ENCODE measurements around the gene WNT2.

The WNT2 gene

GRCh38 chr7:117284692-117285091 lies 38.2 kb downstream of the WNT2 start:
- TF ChIP-seq, protein P1, sequence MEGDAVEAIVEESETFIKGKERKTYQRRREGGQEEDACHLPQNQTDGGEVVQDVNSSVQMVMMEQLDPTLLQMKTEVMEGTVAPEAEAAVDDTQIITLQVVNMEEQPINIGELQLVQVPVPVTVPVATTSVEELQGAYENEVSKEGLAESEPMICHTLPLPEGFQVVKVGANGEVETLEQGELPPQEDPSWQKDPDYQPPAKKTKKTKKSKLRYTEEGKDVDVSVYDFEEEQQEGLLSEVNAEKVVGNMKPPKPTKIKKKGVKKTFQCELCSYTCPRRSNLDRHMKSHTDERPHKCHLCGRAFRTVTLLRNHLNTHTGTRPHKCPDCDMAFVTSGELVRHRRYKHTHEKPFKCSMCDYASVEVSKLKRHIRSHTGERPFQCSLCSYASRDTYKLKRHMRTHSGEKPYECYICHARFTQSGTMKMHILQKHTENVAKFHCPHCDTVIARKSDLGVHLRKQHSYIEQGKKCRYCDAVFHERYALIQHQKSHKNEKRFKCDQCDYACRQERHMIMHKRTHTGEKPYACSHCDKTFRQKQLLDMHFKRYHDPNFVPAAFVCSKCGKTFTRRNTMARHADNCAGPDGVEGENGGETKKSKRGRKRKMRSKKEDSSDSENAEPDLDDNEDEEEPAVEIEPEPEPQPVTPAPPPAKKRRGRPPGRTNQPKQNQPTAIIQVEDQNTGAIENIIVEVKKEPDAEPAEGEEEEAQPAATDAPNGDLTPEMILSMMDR (IDR thresholded peaks at IDR 0.05), result no peak
- no peak overlapping the region for H3K4me3 ChIP-seq (ENCODE audit: low read depth in 1 of 2, low read length in 1 of 2)
- H3K27ac ChIP-seq, result no peak overlapping the region
- no peaks in the 10 kb centered on the region for H3K9me3 ChIP-seq
- H3K27me3 ChIP-seq, result no peaks in the 10 kb centered on the region
- H3K36me3 ChIP-seq, result no peaks in the 10 kb centered on the region
- H3K4me1 ChIP-seq (ENCODE audit: control insufficient read depth in 1 of 2, insufficient read depth in 1 of 2, low read depth in 1 of 2, low read length in 1 of 2), result peaks cover 0 to 3% of the 10 kb centered on the region in 2 experiments

GRCh38 chr7:117283779-117284178 lies 39.1 kb downstream of the WNT2 start:
- no peak overlapping the region for H3K27ac ChIP-seq
- TF ChIP-seq, protein P1 (IDR thresholded peaks at IDR 0.05), result no peak

DNA sequence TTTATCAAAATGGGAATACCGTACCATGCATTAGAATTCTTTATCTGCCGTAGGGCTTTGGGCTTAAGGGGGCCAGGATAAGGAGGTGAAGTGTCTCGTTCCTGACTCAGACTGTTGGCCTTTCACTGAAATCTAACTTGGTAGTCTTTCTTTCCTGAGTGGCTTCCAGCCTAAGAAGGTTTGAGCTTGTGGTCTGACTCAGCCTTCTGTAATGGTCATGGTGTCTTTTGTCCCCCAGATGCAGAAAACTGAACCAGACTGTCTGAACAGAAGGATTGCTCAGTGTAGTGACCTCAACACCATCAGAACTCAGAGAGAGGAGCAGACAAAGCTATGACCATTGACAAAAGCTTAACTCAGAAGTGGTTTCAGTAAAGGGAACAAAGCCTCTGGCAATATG lies 39.5 kb downstream of the WNT2 start:
- TF ChIP-seq, protein P1 (IDR thresholded peaks at IDR 0.05), result no peak
- Histone ChIP-seq H3K36me3 (no peaks in the 10 kb centered on the region), H3K9me3 (no peaks in the 10 kb centered on the region), H3K4me1 (ENCODE audit: control insufficient read depth in 1 of 2, insufficient read depth in 1 of 2, low read depth in 1 of 2, low read length in 1 of 2) (peaks cover 0 to 3% of the 10 kb centered on the region in 2 experiments), H3K27me3 (no peaks in the 10 kb centered on the region), H3K4me3 (ENCODE audit: low read depth in 1 of 2, low read length in 1 of 2) (no peak overlapping the region), H3K27ac (no peak overlapping the region)

More at GRCh38 chr7:117283779-117284178, 39.1 kb downstream of the WNT2 start:
- no peaks in the 10 kb centered on the region for H3K36me3 ChIP-seq
- no peaks in the 10 kb centered on the region for H3K27me3 ChIP-seq
- H3K4me3 ChIP-seq (ENCODE audit: low read depth in 1 of 2, low read length in 1 of 2), result no peak overlapping the region
- peaks cover 0 to 3% of the 10 kb centered on the region in 2 experiments for H3K4me1 ChIP-seq (ENCODE audit: control insufficient read depth in 1 of 2, insufficient read depth in 1 of 2, low read depth in 1 of 2, low read length in 1 of 2)
- H3K9me3 ChIP-seq, result no peaks in the 10 kb centered on the region

- Histone ChIP-seq H3K4me3 (ENCODE audit: low read depth in 1 of 2, low read length in 1 of 2) (no peak overlapping the region), H3K36me3 (no peaks in the 10 kb centered on the region), H3K9me3 (no peaks in the 10 kb centered on the region), H3K4me1 (ENCODE audit: control insufficient read depth in 1 of 2, insufficient read depth in 1 of 2, low read depth in 1 of 2, low read length in 1 of 2) (peaks cover 0 to 3% of the 10 kb centered on the region in 2 experiments), H3K27ac (no peak overlapping the region), H3K27me3 (no peaks in the 10 kb centered on the region)
- TF ChIP-seq, protein P1 (IDR thresholded peaks at IDR 0.05), result no peak
These were observed 40.5 kb downstream of the WNT2 start for GRCh38 chr7:117282239-117282812.

- Histone ChIP-seq H3K4me3 (ENCODE audit: low read depth in 1 of 2, low read length in 1 of 2) (no peak overlapping the region), H3K36me3 (no peaks in the 10 kb centered on the region), H3K27ac (no peak overlapping the region), H3K4me1 (ENCODE audit: control insufficient read depth in 1 of 2, insufficient read depth in 1 of 2, low read depth in 1 of 2, low read length in 1 of 2) (peaks cover 0 to 3% of the 10 kb centered on the region in 2 experiments), H3K9me3 (no peaks in the 10 kb centered on the region), H3K27me3 (no peaks in the 10 kb centered on the region)
- TF ChIP-seq, protein P1 (IDR thresholded peaks at IDR 0.05), result no peak
These were observed 41.3 kb downstream of the WNT2 start for GRCh38 chr7:117281562-117281961.
